H7 (cell line): ENCODE results near the gene LAMA2. TPM values are rescaled to one million over a fixed set of nuclear protein-coding genes. Genes with fewer than 3 reads are reported as not detected.
A peak's percentile ranks its signal among the peaks of the same experiment; 100 is the strongest.

ENCODE experiments used
- DNase-seq: peaks from one replicate; pipeline ENCODE4 v3.0.0; 2012
- H3K27me3 ChIP-seq: 2 replicates; pipeline ENCODE4 v1.6.0; 2011; ENCODE audit warnings: mild to moderate bottlenecking, low read length; ENCODE audit not compliant: control insufficient read depth, insufficient read depth
- H3K36me3 ChIP-seq: replicated peaks from 2 replicates; pipeline ENCODE4 v1.5.1; 2011; ENCODE audit warnings: low read length; ENCODE audit not compliant: control insufficient read depth, insufficient read depth
- H3K4me3 ChIP-seq: 2 replicates; pipeline ENCODE4 v1.5.1; 2011; ENCODE audit warnings: low read depth, mild to moderate bottlenecking, control low read depth, low read length, moderate library complexity; ENCODE audit not compliant: insufficient read depth
- total RNA-seq: library from RNA; depleted of rRNA; stranded (reverse); fragments of >200 nt; shearing (Covaris generic); gene quantifications from 2 replicates; pipeline ENCODE4 v1.2.3, GENCODE V29; 2014

The LAMA2 gene
- total RNA-seq, 1 experiment from 2014 or later = 2.2 TPM

DNA sequence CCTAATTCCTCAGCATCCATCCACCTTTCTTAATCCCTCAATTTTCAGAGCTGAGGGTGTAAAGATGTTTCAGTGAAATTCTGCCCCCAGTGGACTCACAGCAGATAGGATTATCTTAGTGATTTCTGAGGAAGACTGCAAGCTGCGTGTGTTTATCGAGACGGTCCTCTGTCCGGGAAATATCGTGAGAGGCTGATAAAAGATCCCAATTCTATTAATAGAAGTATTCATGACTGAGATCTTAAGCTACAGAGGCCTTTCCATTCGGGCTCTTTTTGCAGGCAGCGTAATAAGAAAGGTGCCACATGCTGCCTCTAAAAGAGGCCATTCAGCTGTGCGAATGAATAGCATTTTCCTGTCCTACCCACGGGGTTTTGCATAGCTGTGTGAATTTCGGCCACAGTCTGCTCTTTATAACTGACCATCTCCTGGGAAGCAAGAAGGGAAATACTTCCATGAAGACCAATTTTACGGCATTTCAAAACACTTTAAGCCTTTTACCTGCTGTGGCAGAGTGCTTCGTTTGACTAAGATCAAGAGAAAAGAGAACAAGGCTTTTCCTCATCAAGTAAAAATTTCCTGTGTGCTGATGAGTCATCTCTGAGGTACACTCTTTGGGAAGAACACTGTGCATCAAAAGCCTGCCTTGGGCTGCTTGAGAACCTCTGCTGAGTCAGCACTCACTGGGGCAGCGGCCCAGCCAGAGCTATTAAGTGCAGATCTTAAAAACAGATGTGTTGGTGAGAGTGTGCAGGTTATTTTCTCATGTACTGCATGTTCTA lies 618.2 kb downstream of the LAMA2 start:
- H3K36me3 ChIP-seq = no peaks in the 10 kb centered on the region
- no peak overlapping the region for H3K4me3 ChIP-seq
- H3K27me3 ChIP-seq = no peaks in the 10 kb centered on the region
- peak; percentile 14 for DNase-seq

DNA sequence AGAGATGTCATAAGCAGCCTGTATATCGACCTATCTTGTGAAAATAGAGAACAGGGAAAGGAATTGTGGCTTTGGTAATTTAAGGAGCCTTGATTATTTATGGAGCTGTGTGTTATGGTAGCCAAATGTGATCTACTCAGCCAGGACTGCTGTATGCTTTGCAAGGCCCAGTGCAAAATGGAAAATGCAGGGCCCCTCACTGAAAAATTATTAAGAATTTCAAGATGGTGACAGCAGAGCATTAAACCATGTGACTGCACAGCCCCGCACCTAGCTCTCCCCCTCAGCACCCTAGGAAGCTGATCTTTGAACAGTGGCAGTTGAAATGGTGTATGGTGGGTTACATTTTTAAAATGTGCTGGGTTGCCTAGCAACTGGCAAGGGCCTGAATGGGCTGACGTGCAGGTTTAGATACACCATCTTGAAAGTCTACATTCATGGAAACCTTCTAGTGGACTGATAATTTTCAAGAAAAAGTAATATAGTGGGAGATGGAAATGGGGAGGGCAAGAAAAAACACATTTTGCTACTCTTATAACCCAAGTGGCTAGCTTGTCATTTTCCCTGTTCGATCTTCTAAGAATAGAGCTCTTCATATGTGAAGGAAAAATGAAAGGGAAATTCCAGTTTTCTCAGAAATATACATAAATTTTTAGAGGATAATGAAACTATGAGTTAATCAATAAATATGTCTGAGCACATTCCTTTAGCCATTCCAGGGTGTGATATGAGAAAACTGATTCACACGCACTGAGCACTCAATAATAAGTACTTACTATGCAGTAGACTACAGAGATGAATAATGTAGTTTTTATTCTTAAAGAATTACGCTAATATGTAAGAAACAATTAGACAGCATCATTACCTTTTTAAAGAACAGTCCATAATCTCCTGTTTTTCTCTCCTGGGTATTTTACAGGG lies 619.1 kb downstream of the LAMA2 start:
- H3K36me3 ChIP-seq = no peaks in the 10 kb centered on the region
- H3K4me3 ChIP-seq = no peak overlapping the region
- H3K27me3 ChIP-seq = no peaks in the 10 kb centered on the region
- DNase-seq = no peak

DNA sequence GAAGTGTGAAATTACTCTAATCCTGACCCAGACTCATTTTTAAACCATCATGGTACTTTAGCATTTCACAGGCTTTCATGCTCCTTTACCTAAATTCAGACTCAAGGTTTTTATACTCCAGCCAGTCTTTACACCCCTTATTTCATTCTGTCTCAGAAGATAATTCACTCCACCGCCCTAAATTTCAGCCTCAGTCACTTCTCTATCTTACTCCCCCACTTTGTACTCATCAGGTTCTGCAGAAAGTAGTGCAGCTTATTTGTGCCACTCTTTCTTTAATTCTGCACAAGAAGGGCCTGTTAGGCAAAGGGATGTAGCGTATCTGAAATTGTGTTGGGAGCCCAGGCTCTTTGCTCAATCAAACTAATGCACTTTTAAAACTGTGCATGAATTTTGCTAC lies 621.5 kb downstream of the LAMA2 start:
- Histone ChIP-seq H3K4me3 (no peak overlapping the region), H3K27me3 (no peaks in the 10 kb centered on the region), H3K36me3 (no peaks in the 10 kb centered on the region)
- DNase-seq = no peak

DNA sequence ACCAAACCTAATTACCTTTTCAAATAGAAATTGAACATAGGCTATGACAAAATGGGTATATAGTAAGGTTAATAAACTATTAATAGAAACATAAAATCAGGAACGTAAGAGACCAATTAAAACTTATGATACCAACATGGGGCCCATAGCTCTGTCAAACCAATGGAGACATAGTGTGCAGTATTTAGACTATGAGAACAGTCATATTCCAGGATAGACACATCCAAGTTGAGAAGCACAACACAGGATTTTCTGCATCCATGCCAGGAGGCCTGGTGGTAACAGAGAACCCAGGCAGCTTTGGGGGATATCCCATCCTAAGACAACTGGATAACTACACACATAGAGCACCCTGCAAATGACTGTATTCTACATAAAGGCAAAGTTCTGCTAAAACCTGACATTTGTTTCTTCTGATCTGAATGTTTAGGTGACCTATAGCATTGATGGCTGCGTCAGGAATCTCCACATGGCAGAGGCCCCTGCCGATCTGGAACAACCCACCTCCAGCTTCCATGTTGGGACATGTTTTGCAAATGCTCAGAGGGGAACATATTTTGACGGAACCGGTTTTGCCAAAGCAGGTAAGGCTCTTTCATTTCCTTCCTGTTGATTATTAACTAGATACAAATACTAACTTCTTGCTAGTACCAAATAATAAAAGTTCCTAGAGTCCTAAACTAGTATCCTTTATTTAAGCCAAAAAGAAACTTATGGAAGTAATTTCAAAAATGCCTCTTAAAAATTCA lies 624.3 kb downstream of the LAMA2 start:
- Histone ChIP-seq H3K27me3 (no peaks in the 10 kb centered on the region), H3K4me3 (no peak overlapping the region), H3K36me3 (no peaks in the 10 kb centered on the region)
- DNase-seq = no peak

DNA sequence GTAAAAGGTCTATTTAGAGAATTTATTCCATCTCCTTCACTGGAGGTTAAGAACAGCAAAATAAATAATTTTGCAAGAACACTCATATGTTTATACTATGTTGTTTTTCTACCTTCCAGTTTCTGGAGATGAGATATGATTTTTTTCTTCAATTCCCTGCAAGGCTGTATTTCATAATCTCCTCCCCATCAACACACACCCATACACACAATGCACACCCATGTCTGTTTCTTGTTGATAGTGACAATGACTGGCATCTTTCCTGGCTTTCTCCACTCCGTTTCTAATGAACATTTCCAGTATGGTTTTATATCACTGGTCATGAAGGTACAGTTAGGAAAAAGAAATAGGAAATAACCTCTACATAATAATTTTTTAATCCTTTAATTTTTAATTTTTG lies 624.9 kb downstream of the LAMA2 start:
- no peak overlapping the region for H3K4me3 ChIP-seq
- no peaks in the 10 kb centered on the region for H3K36me3 ChIP-seq
- H3K27me3 ChIP-seq = no peaks in the 10 kb centered on the region
- no peak for DNase-seq

DNA sequence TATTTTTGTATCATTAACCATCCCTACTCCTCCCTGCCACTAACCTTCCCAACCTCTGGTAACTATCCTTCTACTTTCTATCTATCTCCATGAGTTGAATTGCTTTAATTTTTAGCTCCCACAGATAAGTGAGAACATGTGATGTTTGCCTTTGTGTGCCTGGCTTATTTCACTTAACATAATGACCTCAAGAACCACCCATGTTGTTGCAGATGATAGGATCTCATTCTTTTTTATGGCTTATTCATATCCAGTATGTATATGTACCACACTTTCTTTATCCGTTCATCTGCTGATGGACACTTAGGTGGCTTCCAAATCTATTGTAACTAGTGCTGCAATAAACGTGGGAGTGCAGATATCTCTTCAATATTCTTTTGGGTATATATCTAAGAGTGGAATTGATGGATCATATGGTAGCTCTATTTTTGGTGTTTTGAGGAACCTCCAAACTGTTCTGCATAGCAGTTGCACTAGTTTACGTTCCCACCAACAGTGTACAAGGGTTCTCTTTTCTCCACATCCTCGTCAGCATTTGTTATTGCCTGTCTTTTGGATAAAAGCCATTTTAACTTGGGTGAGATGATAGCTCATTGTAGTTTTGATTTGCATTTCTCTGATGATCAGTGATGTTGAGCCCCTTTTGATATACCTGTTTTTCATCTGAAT lies 625.7 kb downstream of the LAMA2 start:
- Histone ChIP-seq H3K27me3 (no peaks in the 10 kb centered on the region), H3K36me3 (no peaks in the 10 kb centered on the region), H3K4me3 (no peak overlapping the region)
- no peak for DNase-seq

DNA sequence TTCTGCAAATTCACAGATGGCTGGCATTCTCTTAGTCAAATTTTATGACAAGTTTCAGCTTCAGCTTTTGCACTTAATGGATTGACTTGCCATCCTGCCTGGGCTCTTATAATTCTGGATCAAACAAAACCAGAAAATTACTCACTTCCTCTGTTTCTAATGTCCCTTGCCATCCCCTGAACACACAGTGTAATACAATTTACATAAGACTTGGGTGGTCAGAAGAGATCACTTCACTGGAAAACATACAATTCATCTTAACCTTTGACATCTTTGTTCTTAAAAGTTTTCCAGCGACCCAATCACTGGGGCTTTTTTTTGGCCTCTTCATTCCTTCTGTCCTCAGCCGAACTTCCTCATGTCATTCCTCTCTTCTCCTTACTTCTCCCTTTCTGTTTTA lies 628.0 kb downstream of the LAMA2 start:
- no peak overlapping the region for H3K4me3 ChIP-seq
- no peaks in the 10 kb centered on the region for H3K27me3 ChIP-seq
- H3K36me3 ChIP-seq = no peaks in the 10 kb centered on the region
- no peak for DNase-seq

DNA sequence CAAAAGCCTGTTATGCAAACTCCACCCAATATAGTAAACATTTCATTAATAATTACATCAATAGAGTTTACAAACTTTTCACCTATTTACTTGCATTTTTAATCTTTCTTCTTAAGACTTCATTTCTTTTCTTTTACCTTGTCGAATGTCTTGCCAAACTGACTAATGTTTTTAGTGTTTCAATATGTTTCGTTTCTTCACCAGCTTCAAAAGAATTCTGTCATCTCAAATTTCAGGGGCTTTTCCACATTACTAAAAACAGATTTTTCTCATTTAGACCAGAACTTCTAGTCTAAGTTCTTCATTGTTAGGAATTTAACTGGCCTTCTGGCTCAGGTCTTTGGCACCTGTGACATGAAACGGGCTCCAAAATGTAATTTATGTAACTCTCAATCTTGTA lies 630.5 kb downstream of the LAMA2 start:
- no peaks in the 10 kb centered on the region for H3K36me3 ChIP-seq
- DNase-seq = no peak
- H3K27me3 ChIP-seq = no peaks in the 10 kb centered on the region
- no peak overlapping the region for H3K4me3 ChIP-seq

DNA sequence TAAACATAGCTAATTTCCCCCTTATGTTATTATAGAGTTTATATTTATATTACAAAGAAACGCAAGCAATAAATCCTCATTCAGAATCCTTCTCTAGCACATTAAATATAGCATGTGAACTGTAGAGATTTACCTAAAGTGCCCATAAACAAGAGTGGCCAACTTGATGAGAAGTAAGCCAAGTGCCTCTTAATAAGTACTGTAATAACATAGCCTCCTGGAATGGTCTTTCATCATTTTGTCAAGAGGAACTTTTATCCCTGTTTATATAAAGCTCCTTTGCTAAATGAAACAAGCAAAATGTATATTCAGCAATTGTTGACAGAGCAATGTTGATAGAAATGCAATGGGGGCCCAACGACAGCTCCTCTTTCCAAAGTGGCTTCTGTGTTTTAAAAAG lies 632.1 kb downstream of the LAMA2 start:
- Histone ChIP-seq H3K27me3 (no peaks in the 10 kb centered on the region), H3K36me3 (no peaks in the 10 kb centered on the region), H3K4me3 (no peak overlapping the region)
- no peak for DNase-seq

DNA sequence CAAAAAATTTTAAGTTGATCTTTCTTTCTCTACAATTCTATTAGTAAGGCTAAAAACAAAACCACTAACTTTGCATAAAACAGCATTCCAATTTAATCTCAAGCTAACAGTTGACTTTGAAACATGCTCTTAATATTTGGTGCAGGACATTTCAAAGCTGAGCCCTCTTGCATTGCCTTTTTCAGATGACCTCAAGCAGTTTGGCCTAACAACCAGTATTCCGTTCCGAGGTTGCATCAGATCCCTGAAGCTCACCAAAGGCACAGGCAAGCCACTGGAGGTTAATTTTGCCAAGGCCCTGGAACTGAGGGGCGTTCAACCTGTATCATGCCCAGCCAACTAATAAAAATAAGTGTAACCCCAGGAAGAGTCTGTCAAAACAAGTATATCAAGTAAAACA lies 633.1 kb downstream of the LAMA2 start:
- H3K4me3 ChIP-seq = no peak overlapping the region
- H3K27me3 ChIP-seq = no peaks in the 10 kb centered on the region
- no peaks in the 10 kb centered on the region for H3K36me3 ChIP-seq
- DNase-seq = no peak

DNA sequence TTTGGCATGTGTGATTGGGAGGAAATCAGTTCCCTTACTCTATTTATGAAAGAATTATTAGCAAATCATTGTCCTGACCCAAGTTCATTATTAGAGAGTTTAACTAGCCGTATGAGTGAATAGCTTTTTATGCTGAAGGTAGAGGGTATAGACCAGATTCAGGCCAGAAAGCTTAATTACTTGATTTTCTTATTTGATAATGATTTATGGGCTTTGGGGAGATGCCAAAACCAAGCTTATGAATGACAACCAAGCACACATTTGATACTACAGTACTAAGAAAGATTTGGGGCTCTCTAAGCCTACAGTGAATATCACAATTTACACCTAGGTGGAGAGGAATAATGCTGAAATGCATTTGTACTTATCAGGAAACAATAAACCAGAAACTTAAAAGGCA lies 633.8 kb downstream of the LAMA2 start:
- no peak for DNase-seq
- no peak overlapping the region for H3K4me3 ChIP-seq
- H3K27me3 ChIP-seq = no peaks in the 10 kb centered on the region
- no peaks in the 10 kb centered on the region for H3K36me3 ChIP-seq

DNA sequence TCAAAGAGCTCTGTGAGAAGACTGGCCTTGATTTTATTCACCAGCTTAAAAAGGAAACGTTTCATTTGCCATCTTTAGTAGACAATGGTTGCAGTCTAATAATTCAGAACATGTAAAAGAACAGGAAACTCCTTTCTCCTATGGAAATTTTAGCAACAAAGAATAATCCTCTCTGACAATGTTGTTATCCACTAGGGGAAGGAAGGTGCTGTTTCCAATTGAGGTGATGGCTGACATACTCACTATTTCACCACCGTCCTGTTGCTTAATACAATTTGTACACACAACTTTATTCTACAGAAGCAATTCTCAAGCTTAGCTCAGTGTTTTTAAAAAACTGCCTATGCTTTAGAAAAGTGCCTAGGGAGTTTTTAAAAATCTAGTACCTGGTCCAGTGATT lies 634.4 kb downstream of the LAMA2 start:
- DNase-seq = no peak
- Histone ChIP-seq H3K27me3 (no peaks in the 10 kb centered on the region), H3K4me3 (no peak overlapping the region), H3K36me3 (no peaks in the 10 kb centered on the region)

DNA sequence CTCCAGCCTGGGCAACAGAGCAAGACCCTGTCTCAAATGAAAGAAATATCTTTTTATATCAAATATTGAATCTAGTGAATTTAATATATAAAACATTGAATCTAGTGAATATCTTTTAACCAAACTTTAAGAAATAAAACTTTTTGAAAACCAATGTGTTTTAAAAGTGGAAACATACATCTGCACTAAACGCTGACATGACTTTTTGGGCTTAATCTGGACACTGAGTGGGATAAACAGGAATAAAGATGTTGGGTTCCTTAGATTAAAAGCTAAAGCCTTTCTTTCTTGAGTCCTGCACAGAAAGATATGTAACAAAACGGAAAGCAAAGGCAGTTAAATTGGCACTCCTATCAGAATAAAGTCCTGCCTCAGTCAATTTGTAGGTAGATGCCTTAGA lies 636.8 kb downstream of the LAMA2 start:
- no peaks in the 10 kb centered on the region for H3K36me3 ChIP-seq
- no peaks in the 10 kb centered on the region for H3K27me3 ChIP-seq
- no peak for DNase-seq
- H3K4me3 ChIP-seq = no peak overlapping the region

DNA sequence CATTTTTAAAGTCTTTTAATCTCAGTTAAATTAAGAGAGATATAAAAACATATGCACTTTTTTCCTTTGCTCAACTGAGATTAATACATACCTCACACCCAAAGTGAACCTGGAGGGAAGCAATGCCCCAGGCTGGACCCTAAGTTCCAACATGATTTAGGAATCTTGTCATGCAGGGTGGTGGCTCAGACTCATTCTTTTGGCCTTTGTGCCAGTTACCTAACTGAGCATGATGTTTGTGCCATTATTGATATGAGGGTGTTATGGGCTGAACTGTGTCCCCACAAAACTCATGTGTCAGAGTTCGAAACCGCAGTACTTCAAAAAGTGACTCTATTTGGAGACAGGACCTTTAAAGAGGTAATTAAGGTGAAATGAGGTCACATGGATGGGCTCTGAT lies 639.0 kb downstream of the LAMA2 start:
- Histone ChIP-seq H3K36me3 (no peaks in the 10 kb centered on the region), H3K4me3 (no peak overlapping the region), H3K27me3 (no peaks in the 10 kb centered on the region)
- no peak for DNase-seq
